SK-N-DZ (cell line): ENCODE measurements around the gene NFU1. TPM values are rescaled to one million over a fixed set of nuclear protein-coding genes. Genes with fewer than 3 reads are reported as not detected.

ENCODE experiments used
- DNase-seq: peaks from one replicate; pipeline ENCODE4 v3.0.0-alpha.2; 2015; ENCODE audit warnings: low spot score
- polyA plus RNA-seq, 2 experiments: library from polyadenylated mRNA; depleted of rRNA; stranded (reverse); fragments of >200 nt; gene quantifications; 2 replicates each; pipeline ENCODE4 v1.2.3, GENCODE V29; 2014

The NFU1 gene
- 46.9 and 67.5 TPM in 2 replicates for polyA plus RNA-seq (2014; cell fraction: cytosol; rRNA removed)
- polyA plus RNA-seq (2014; cell fraction: nucleus; rRNA removed), result 24.3 and 46.2 TPM in 2 replicates

DNA sequence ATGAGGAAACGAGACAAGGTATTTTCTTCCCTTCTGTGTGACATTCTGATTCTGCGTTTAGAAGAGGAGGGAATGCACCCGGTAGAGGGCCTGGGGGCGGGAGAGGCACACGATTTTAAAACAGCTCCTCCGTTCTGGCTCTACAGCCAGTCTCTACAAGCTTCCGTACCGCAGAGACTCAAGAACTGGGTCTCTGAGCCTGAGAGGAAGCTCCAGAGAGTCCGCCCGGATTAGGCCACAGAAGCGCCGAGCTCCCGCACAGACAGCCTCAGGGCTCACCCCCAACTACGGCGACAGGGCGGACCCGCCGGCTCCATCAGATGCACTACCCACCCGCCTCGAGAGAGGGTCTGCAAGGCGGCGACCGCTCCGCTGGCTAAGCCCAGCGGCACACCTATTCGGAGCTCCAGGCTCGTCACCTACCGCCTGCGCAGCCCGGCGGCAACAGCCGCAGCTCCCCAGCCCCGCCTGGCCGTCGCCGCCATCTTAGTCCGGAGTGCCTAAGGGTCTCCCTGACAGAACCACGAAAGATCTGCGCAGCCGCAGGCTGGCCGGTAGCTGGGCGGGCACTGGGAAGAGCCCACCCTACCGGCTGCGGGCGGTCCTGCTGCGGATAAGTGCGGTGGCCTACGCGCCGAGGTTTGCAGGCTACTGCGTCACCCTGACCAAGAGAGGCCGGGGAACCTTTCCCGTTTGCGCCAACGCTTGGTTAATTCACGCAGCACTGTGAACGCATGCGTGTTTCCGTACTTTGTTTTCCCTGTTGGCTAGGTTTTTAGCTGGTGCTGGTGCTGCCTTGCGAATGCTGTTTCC lies at the start of gene NFU1:
Gene NFU1, minus strand, starts transcription at position 498 of the 813 bp plus-strand sequence. Its CDS starts 13 bp downstream, at position 485.
- peak; percentile 94 for DNase-seq

DNA sequence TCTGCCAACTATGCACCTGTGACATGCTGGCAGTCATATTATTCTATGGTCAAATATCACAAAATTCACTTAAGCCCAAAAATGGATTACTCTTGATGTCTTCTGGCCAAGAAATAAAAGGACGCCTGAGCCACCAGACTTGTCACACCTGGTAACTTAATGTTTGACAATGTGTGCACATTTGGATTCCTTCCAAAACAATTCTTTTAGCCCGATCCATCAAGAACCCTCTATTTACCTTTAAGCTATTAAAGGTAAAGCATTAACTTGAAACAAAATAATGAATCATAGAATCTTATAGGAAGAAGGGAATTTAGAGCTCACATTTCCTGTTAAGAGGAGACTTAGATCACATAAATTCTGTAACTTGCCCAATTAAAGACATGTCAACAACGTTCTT lies 46.5 kb upstream of the NFU1 start:
- DNase-seq, result no peak

DNA sequence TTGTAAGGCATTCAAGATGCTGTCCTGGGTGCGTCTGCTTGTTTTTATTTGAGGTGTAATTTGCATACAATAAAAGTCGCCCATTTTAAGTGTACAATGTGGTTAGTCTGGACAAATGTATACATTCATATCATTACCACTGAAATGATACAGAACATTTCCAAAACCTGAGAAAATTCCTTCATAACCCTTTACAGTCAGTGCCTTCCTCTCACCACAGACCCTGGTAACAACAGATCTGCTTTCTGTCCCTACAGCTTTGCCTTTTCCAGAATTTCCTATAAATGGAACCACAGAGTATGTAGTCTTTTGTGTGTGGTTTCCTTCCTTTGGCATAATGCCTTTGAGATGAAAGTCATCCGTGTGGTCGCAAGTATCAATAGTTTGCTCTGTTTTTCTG lies 45.8 kb upstream of the NFU1 start:
- DNase-seq, result no peak

DNA sequence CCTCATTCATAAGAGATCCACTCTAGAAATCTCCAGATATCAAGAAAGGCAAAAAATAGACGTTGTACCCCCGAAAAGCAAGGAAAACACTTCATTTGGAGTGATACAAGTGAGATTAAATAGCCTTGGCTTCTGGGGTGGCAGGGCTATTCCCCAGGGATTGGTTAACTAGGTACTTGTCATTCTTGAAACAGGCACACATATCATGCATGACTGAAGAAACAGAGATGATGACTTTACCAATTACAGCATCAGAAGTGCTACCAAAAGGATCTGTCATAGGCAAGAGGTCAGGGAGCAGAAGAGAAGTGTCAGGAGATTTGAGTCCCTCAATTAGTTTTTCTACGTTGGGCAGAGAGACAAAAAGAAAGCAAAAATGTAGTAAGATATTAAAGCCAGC lies 45.2 kb upstream of the NFU1 start:
- peak; percentile 4 for DNase-seq

DNA sequence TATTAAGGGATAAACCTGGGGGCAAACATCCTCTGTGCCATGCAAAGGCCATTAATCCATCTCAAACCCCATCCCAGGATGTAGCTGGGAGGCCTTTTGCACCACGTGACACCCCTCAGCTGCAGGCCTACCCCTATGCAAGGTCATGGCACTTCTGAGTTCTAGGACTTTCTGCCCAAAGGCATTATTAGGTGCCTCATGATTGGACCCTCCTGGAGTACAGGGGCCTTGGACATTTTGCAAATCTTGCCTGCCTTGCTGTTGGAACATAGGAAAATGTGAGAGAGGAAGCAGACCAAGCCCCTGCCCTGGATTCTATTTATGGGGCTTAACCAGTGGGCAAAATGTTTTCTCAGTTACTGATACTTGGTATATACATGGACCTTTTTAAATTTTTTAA lies 44.2 kb upstream of the NFU1 start:
- no peak for DNase-seq

DNA sequence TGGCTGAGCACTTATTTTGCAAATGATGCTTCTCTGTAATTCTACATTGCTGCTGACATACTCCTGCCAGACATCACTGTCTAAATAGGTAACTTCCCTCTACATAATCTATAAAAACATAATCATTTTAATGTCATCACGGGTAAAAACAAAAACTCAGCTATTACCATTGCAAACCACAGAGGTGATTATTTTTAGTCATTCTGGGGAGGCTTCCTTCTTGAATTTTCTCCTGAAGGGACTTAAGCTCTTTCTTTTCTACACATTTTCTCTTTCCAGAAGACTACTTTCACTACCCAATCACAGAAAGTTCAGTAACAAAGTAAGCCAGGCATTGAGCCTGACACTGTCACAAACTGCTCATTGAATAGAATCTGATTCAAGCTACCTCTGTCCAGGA lies 40.4 kb upstream of the NFU1 start:
- DNase-seq, result no peak

DNA sequence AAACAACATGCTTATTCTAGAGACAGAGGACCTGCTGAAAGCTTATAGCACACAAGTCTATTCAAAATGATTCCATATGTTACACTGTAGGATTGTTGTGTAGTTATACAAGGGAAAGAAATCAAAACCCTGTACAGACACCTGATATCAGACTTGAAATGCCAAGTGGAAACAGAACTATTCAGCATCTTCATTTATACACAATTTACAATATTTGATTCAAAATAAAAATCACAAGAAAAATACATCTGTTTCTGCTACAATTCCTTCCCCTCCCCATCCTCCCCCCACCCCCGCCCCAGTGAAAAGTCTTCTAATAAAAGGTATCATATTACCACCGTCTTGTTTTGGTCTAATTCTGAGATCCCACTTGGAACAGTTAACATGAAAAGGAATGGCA lies 37.5 kb upstream of the NFU1 start:
- DNase-seq, result no peak

DNA sequence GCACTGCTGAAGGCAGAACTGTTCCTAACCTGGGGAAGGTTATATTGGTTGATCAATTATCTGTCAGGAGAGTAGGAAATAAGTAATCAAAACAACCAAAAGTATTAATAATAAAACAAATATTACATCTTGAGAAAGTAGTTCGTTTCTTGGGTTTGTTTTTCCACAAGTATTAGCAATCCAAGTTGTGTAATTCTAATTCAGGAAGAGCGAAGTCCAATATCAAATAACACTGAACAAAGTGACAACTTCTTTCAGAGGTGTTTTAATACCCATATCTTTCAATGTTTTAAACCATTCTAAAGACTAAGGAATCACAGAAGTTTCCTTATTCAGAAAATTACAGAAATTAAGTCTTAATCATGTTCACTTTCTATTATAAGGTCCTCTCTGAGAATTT lies 34.6 kb upstream of the NFU1 start:
- no peak for DNase-seq

DNA sequence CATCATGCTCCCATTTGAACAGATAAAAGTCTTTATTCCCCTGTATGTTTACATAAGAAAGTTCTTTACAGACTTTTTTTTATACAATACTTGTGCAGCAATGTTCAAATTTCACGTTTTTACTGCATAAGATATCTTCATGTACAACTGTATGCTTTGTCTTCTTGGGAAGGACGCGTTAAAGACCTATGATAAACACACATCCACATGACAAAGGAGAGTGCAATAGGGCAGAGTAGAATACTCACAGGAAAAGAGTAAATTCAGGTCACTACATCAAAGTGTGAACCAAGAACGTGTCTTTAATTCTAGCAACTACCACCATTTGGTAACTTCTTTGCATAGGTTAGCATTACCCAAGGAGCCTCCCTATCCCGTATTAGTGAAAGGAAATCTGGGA lies 33.7 kb upstream of the NFU1 start:
- no peak for DNase-seq

DNA sequence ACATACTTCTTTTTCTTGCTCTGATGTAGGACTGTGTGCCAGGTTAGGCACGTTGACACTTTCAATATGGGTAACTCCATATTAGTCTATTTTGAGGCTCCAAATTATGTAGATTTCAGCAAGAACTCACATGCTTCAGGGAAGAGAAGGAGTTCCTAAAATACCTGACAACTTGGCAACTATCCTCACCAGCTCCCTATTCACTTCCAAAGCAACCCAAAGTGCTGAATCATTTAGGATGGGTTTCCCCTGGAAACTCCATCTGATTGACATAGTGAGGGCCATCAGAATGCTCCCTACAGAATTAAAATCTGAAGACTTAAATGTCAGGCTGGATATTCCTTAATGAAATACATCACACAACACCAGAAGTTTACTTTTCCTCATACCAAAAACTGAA lies 32.5 kb upstream of the NFU1 start:
- DNase-seq, result no peak

DNA sequence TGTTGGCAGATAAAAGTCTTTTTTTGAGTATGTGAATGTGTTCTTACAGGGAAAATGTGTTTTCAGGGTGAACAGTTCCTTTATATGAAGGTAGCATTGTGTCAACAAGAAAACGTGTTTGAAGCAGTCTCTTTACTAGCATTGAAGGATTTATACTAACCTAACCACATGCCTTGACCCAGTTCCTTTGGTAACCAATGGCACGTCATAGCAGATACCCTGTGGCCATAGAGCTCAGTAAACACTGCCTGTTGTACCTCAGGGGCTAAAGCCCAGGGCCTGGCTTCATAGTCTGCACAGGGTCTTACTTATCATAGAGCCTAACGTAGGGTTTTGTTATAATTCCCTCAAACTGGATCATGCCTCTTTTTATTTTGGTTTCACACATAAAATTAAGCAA lies 32.1 kb upstream of the NFU1 start:
- no peak for DNase-seq

DNA sequence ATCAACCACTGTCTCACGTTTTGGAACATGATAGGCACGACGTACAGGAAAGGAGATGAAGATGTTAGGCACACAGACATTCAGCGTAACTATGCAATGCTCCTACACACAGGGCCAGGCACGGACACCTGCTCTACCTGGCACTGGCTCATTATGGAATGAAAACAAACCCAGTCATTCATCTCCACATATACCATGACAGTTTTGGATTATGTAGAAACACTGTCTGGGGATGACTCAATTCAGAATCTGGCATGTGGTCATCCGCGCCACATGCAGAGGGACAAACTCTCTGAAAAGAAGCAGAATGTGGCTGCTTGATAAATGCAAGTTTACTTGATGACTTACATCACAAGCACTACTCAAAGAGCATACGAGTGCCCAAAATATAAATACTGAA lies 29.5 kb upstream of the NFU1 start:
- DNase-seq, result no peak

DNA sequence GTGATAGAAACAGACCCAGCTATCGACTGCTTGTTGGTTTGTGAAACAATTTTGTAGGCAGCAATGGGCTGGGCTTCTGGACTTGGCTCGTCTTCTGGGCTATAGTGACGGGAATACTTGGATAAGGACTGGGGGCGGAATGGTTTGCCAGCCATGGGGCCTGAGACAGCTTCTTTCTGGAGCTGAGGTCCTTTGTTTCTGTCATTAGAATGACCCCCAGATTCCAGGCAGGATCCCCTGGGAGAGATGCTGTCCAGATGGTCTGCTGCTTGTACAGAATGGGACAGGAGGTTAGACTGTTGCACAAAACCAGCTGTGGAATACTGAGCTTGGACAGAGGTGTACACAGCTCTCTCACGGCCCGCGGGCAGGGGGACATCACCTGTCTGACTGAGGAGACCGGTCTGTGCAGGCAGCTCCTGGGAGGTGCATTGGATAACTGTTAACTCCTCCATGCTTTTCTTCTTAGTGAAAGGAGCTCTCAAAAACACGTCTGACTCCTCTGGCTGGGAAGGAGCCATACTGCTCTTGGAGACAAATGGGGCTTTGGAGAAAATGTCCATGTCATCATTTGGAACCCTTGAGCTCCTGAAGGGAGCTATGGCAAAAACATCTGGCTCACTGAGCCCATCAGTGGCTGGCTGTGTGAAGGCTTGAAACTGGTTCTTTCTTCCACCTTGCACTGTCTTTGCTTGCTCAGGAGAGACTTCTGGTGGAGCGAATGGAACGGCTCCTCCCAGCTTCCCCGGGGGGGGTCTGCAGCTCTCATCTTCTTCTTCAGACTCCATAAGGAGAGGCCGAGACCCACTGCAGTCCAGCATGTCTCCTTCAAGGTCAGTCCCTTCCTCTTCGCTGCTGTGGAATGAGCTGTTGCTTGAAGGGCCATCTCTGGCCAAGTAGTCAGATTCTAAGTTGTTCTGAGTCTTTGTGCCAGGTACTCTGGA lies 28.6 kb upstream of the NFU1 start:
- no peak for DNase-seq

DNA sequence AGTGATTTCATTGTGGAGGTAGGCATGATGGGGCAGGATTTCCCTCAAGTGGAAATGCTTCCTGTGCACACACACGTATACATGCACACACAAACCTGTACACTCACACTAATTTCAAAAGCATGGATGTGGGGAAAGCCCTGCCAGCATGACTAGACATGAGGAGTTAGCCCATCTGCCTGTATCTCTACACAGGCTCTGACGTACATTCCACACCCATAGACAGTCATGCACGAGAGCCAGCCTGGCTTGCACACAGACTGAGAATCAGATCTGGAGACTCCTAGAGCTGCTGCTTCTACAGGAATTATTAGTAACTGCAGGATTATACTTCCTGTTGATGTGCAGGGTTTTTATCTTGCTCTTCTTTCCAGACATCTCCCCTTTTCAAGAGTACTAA lies 27.3 kb upstream of the NFU1 start:
- no peak for DNase-seq

DNA sequence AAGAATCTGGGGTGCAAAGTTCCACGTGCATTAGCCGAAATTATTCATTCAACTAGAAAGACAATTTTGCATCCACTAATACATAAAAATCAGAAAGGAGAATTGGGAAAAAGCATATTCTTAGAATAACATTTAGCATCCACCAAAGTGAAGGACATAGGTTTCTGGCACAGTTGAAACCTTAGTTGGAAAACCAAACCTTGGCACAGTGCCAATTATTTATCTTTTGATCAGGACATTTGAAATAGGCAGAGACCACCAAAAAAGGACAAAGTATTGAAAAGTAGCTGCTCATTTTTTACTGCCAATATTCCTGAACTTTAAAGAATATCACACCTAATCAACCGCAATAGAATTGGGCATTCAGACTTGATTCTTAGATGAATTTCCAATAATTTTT lies 25.5 kb upstream of the NFU1 start:
- no peak for DNase-seq

DNA sequence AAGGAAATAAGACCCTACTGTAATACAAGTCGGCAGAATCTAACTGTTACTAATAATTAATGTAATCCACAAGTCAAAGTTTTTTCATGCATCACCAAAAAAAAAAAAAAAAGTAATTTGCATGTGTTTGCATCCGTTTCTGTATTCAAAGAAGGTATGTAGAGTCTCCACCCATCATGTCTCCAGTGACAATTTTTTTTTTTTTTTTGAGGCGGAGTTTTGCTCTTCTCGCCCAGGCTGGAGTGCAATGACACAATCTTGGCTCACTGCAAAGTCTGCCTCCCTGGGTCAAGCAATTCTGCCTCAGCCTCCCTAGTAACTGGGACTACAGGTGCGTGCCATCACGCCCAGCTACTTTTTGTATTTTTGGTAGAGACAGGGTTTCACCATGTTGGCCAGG lies 24.2 kb upstream of the NFU1 start:
- DNase-seq, result no peak

DNA sequence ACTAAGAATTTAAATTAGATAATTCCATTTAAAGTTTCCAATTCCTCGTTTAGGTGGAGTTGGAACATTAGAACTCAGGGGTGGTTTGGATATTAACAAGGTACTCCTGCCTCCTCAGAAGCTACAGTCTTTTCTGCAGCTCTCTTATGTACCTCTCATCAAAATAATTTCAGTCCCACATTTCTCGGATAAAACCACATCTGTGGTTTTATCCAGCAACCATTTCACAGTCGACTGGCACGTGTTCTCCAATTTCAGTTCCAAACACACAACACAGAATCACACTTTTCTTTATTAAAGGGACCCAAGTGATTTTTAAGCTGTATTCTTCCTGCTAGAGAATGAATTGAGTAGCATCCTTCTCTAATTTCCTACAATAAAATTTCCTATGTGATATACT lies 22.7 kb upstream of the NFU1 start:
- DNase-seq, result no peak

DNA sequence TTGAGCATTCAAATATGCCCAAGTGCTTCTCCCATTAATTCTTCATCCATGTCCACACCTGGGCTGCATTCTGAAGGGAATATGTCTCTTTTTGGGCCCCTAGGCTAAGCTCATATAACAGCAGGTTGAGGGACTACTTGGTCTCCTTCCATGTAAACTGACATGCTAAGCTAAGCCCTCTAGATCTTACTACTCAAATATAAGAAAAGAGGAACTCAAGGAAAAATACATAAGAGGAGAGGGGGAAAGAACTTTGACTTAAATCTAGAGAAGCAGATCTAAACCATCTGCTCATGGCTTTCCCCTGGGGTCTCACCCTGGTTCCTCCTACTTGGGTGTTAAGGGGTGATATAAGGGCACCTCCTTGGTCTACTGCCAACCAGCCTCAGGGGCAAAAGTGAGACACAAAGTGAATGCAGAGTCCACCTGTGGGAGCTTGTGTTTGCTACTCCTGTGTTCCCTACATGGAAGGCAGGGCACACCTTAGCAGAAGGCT lies 19.8 kb upstream of the NFU1 start:
- no peak for DNase-seq

DNA sequence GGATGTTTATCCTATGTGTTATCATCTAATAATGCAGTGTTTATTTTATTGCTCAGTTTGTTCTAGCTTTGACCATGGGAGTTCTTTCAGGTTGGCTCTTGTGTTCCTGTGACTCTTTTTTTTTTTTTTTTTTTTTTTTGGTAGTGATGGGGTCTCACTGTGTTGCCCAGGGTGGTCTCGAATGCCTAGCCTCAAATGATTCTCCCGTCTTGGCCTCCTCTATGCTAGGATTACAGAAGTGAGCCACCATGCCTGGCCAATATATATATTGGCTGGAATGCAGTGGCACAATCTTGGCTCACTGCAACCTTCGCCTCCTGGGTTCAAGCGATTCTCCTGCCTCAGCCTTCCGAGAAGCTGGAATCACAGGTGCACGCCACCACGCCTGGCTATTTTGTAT lies 18.9 kb upstream of the NFU1 start:
- no peak for DNase-seq

DNA sequence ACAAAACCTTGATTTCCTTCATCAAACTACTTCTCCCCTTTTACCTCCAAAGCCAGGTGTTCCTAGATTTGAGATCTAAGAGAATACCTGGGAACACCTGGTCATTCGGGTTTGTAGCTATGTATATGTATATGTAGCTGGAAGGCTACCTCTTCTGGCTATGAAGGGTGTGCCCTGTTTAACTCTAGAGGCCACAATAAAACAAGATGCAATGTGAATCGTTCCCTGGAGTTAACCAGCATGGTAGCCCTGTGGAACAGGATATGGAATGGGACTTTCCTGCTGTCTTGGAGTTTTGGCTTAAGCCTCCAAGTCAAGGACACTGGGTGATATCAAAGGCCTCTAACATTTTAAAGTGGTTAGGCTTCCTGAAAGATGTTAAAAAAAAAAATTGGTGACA lies 17.7 kb upstream of the NFU1 start:
- DNase-seq, result no peak

DNA sequence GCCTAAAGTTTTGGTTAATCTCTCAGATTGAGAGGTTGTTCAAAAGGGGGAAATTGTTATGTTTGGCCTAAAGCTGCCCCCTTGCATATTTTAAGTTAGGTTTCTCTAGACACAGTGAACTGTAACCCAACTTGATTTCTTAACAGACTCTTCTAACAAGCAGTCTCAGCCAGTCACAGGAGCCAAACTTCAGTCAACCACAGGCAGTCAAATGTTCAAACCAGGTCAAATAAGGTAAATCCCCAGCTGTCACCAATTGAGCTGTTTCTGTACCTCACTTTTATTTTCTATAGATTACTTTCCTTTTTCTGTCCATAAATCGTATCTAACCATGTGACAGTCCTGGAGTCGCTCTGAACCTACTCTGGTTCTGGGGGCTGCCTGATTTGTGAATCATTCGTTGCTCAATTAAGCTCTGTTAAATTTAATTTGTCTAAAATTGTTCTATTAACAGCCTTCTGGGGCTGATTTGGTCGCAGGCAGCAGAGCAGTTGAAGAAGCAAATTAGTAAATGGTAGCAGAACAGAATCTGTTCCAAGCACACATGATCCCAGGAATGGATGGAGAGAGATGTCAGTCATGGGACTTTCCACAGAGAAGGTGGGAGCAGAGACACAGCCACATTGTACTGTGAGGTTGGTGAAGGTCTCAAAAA lies 16.4 kb upstream of the NFU1 start:
- DNase-seq, result peak; percentile 41

DNA sequence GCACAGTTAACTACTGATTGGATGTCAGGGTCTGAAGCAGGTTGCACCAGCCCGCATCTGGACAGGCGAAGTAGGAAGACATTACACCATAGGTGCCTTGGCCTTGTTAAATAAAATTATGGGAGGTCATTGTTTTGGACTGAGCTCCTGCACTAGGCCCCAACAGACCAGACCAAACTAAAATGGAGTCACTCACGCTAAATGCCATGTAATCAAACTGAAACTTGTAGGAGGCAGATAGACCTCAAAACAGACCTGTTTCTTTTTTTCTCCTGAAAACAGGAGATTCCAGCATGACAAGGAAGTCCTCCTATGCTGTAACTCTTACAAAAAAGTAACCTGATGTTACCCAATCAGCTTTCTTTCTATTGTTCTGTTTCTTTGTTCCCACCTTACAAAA lies 15.5 kb upstream of the NFU1 start:
- no peak for DNase-seq
